Transverse colon (tissue), 4 donors: ENCODE data around the gene OPTC. TPM values are rescaled to one million over a fixed set of nuclear protein-coding genes. Genes with fewer than 3 reads are reported as not detected.

ENCODE experiments used
- DNase-seq: peaks from one replicate; pipeline ENCODE4 v3.0.0-alpha.2; 2019
- H3K27ac ChIP-seq, 4 donors: fragments of 200-600 bp; sonication (generic); 2 replicates each; pipeline ENCODE4 v1.5.1; 2016 to 2018; ENCODE audit warnings: inconsistent platforms in 4 of 4
- H3K27me3 ChIP-seq: fragments of 200-600 bp; sonication (generic); 2 replicates; pipeline ENCODE4 v1.5.1; 2017; ENCODE audit warnings: inconsistent platforms
- H3K36me3 ChIP-seq, 4 donors: fragments of 200-600 bp; sonication (generic); 2 replicates each; pipeline ENCODE4 v1.5.1; 2017 to 2019; ENCODE audit warnings: inconsistent platforms in 4 of 4
- H3K4me1 ChIP-seq, 4 donors: fragments of 200-600 bp; sonication (generic); 2 replicates each; pipeline ENCODE4 v1.5.1; 2017 to 2020; ENCODE audit warnings: inconsistent platforms in 4 of 4
- H3K4me3 ChIP-seq, 4 donors: fragments of 200-600 bp; sonication (generic); 1 replicate in 1 of 4; 2 replicates in 3 of 4; pipeline versions ENCODE4 v1.5.1 to v1.6.1; 2017 to 2019; ENCODE audit warnings: inconsistent platforms in 4 of 4
- H3K9me3 ChIP-seq, 2 donors: fragments of 200-600 bp; sonication (generic); 2 replicates each; pipeline ENCODE4 v1.5.1; 2017 to 2019; ENCODE audit warnings: inconsistent platforms in 2 of 2
- EP300 ChIP-seq: sonication (generic); formaldehyde crosslinking; IDR thresholded peaks from one replicate; pipeline ENCODE4 v1.6.1; 2017; ENCODE audit warnings: antibody characterized with exemption, low read depth
- POLR2A ChIP-seq: fragments of 450-650 bp; IDR thresholded peaks from one replicate; pipeline ENCODE4 v1.6.1; 2016; ENCODE audit warnings: antibody characterized with exemption, mild to moderate bottlenecking, moderate library complexity
- POLR2AphosphoS5 ChIP-seq, 3 donors: sonication (generic); formaldehyde crosslinking; IDR thresholded peaks; one replicate each; pipeline ENCODE4 v1.6.1; 2016; ENCODE audit warnings: antibody characterized with exemption in 3 of 3
- WGBS, 2 donors: methylation state at CpG; one replicate each; pipeline ENCODE4 v1.1.5; 2018; ENCODE audit warnings: low coverage in 1 of 2; 5-methylcytosine and 5-hydroxymethylcytosine counted together
- in situ Hi-C, 4 donors: fragments of 200-750 bp; cut with MboI; loops; one replicate each; pipeline versions ENCODE4 v1.15.0 to v1.15.1; 2017; ENCODE audit warnings: low sequenced_read_pairs in 3 of 4, low pct_ligation_motif_present in 1 of 4, low pct_unique_long_range_greater_than_20kb in 1 of 4
- intact Hi-C: fragments of 100-400 bp; cut with DNase I; formaldehyde crosslinking; loops from one replicate; pipeline ENCODE4 v1.15.1; 2023; ENCODE audit warnings: low total_unique reads
- total RNA-seq, 4 donors: library from RNA; depleted of rRNA; stranded (reverse); fragments of >200 nt; gene quantifications; one replicate each; pipeline ENCODE4 v1.1.0, GENCODE V29; 2016
- TF ChIP-seq, protein P1 (sequence below), 5 experiments: fragments of 200-600 bp in 3 of 5; fragments of 450-650 bp in 2 of 5; sonication (generic) in 3 of 5; IDR thresholded peaks; 1 replicate in 2 of 5; 2 replicates in 3 of 5; pipeline ENCODE4 v1.5.1; 2016 to 2017; ENCODE audit warnings: antibody characterized with exemption in 5 of 5, inconsistent platforms in 3 of 5, mild to moderate bottlenecking in 2 of 5, moderate library complexity in 1 of 5

OPTC gene
- total RNA-seq, 4 donors from 2014 or later = not detected

DNA sequence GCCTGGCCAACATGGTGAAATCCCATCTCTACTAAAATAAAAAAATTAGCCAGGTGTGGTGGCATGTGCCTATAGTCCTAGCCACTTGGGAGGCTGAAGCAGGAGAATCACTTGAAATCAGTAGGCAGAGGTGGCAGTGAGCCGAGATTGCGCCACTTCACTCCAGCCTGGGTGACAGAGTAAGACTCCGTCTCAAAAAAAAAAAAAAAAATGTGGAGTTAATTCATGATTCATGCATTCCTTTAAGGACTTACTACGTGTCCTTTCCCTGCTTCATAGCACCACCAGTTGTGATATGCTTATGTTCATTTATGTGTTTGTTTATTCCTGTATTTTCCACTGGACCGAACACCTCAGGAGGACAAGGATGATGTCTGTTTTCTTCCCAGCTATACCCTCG is 31.1 kb upstream of the OPTC start:
- intact Hi-C loops = no loop called here

DNA sequence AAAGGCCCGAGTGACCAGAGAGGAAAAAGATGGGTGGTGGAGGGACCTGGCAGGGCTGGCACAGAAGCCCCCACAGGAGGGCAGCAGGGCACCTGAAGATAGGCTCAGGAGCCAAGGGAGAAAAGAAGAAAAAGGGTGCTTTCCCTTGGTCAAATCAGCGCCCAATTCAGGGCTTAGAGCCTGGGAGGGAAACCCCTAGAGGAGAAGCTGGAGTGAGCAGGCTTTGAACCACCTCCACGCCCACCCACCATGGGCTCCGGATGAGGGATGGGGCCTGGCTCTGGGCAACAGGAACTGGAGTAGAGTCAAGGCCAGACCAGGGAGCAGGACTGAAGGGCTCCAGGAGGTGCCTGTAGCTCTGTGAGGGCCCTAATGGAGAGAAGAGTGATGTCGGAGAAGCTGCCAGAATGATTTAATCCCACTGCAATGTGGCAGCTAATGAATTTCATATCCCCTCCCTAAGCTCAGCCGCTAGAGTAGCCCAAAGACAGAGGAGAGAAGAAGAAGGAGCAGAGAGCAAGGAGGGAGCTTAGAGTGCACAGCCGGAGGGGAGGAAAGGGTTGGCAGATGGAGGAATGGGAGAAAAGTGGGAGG is 30.4 kb upstream of the OPTC start:
- TF ChIP-seq, protein P1, sequence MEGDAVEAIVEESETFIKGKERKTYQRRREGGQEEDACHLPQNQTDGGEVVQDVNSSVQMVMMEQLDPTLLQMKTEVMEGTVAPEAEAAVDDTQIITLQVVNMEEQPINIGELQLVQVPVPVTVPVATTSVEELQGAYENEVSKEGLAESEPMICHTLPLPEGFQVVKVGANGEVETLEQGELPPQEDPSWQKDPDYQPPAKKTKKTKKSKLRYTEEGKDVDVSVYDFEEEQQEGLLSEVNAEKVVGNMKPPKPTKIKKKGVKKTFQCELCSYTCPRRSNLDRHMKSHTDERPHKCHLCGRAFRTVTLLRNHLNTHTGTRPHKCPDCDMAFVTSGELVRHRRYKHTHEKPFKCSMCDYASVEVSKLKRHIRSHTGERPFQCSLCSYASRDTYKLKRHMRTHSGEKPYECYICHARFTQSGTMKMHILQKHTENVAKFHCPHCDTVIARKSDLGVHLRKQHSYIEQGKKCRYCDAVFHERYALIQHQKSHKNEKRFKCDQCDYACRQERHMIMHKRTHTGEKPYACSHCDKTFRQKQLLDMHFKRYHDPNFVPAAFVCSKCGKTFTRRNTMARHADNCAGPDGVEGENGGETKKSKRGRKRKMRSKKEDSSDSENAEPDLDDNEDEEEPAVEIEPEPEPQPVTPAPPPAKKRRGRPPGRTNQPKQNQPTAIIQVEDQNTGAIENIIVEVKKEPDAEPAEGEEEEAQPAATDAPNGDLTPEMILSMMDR (IDR thresholded peaks at IDR 0.05) = peak in 2 of 5 experiments; percentile 37 to 47
- no peak for TF ChIP-seq EP300
- Histone ChIP-seq H3K4me3 (no peak overlapping the region), H3K27me3 (no peaks in the 10 kb centered on the region), H3K27ac (peak overlapping the region; percentile 69 to 87 (median 84)), H3K36me3 (no peaks in the 10 kb centered on the region), H3K4me1 (peaks cover 17 to 45% (median 33%) of the 10 kb centered on the region in 4 donors), H3K9me3 (no peaks in the 10 kb centered on the region)
- in situ Hi-C loops (loop anchor here in 1 of 4 donors (25.0 kb wide), 1 partner anchor 101 kb away; the partner anchor contains the start of gene FMOD), intact Hi-C loops (no loop called here)
- DNase-seq = no peak
- WGBS, 2 donors = 67 to 72% methylated on average over 3 to 7 of the region's 7 CpGs

More for the DNA sequence above, 31.1 kb upstream of the OPTC start:
- Histone ChIP-seq H3K36me3 (no peaks in the 10 kb centered on the region), H3K4me1 (peaks cover 17 to 45% (median 33%) of the 10 kb centered on the region in 4 donors), H3K9me3 (no peaks in the 10 kb centered on the region), H3K4me3 (no peak overlapping the region), H3K27me3 (no peaks in the 10 kb centered on the region), H3K27ac (peak overlapping the region; percentile 69 to 87 (median 84))
- DNase-seq = no peak
- in situ Hi-C loops = loop anchor here in 1 of 4 donors (25.0 kb wide), 1 partner anchor 101 kb away; the partner anchor contains the start of gene FMOD
- whole genome bisulfite sequencing, 2 donors = 70% methylated on average over 4 to 6 of the region's 6 CpGs
- no peak for TF ChIP-seq POLR2AphosphoS5 (IDR thresholded peaks at IDR 0.05)
- no peak for TF ChIP-seq POLR2A
- no peak for TF ChIP-seq EP300
- TF ChIP-seq, protein P1 (IDR thresholded peaks at IDR 0.05) = no peak

DNA sequence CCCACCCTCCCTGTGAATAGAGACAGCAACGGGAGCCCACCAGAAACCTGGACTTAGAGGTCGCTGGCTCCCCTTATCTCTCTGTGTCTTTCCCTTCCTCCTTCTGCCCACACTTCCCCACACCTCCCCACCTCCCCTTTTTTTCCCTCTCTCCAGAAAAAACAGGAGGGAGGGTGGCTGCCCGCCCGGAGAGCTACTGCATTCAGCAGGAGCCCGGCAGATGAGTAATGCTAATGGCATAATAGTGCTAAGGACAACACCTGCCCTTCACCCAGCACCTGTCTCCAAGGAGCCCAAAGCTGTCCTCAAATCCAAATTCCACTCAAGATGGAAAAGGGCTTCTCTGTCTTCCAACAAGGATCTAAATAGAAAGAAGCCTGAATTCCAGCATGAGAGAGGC is 29.7 kb upstream of the OPTC start:
- no peak for DNase-seq
- TF ChIP-seq, protein P1 (IDR thresholded peaks at IDR 0.05) = no peak
- intact Hi-C loops = no loop called here
- peak overlapping the region; percentile 69 to 87 (median 84) for H3K27ac ChIP-seq
- H3K36me3 ChIP-seq = no peaks in the 10 kb centered on the region
- H3K27me3 ChIP-seq = no peaks in the 10 kb centered on the region
- in situ Hi-C loops = loop anchor here in 1 of 4 donors (25.0 kb wide), 1 partner anchor 102 kb away; the partner anchor contains the start of gene FMOD
- 66 to 79% methylated on average over 3 to 5 of the region's 5 CpGs for WGBS, 2 donors
- peaks cover 17 to 45% (median 33%) of the 10 kb centered on the region in 4 donors for H3K4me1 ChIP-seq
- H3K9me3 ChIP-seq = no peaks in the 10 kb centered on the region
- no peak overlapping the region for H3K4me3 ChIP-seq

DNA sequence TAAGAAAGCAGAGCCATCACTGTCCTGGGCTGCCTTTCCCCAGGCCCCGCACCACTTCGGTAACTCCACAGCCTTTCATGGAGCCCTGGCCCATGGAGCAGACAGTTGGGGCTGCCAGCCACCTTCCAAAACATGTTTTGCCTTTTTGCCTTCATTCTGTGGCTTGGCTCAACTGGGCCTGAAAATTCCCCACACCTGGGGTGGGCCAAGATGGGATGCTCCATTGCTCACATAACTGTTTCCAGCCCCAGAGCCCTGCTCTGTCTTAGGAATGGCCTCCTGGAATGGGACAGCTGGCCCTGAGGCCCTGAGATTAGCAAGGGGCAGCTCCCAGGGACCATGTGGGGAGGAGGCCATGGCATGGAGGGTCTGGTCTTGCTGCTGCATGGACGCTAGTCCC is 29.2 kb upstream of the OPTC start:
- Histone ChIP-seq H3K27me3 (no peaks in the 10 kb centered on the region), H3K4me1 (peaks cover 17 to 45% (median 33%) of the 10 kb centered on the region in 4 donors), H3K9me3 (no peaks in the 10 kb centered on the region), H3K4me3 (no peak overlapping the region), H3K27ac (peak overlapping the region; percentile 69 to 87 (median 84)), H3K36me3 (no peaks in the 10 kb centered on the region)
- in situ Hi-C loops (loop anchor here in 1 of 4 donors (25.0 kb wide), 1 partner anchor 102 kb away; the partner anchor contains the start of gene FMOD), intact Hi-C loops (no loop called here)
- TF ChIP-seq EP300 = no peak
- 92% methylated on average over 3 of the region's 3 CpGs; no CpG with 5 or more reads in 1 of the 2 donors for WGBS, 2 donors
- DNase-seq = no peak
